DOHH2 (cell line): ENCODE data around the gene RABGAP1L.

Source experiments
- H3F3A ChIP-seq: fragments of 200-600 bp; sonication (generic), shearing (Covaris generic); 2 replicates; pipeline ENCODE4 v1.6.0; 2016; ENCODE audit warnings: antibody characterized with exemption, mild to moderate bottlenecking; ENCODE audit not compliant: control insufficient read depth, insufficient read depth
- H3K27ac ChIP-seq: fragments of 200-600 bp; sonication (generic); 2 replicates; pipeline ENCODE4 v1.5.1; 2014; ENCODE audit warnings: low read depth, mild to moderate bottlenecking, low read length, moderate library complexity
- H3K27me3 ChIP-seq: fragments of 200-600 bp; sonication (generic); 2 replicates; pipeline ENCODE4 v1.6.1; 2014; ENCODE audit warnings: mild to moderate bottlenecking, low read length, mixed read lengths; ENCODE audit not compliant: control insufficient read depth
- H3K36me3 ChIP-seq: fragments of 200-600 bp; sonication (generic); 2 replicates; pipeline ENCODE4 v1.6.1; 2014; ENCODE audit warnings: mild to moderate bottlenecking, low read length, moderate library complexity, mixed read lengths; ENCODE audit not compliant: control insufficient read depth
- H3K4me1 ChIP-seq: fragments of 200-600 bp; sonication (generic); 2 replicates; pipeline ENCODE4 v1.6.1; 2014; ENCODE audit warnings: mild to moderate bottlenecking, low read length, mixed read lengths; ENCODE audit not compliant: control insufficient read depth
- H3K4me2 ChIP-seq: fragments of 200-600 bp; sonication (generic); 2 replicates; pipeline ENCODE4 v1.6.0; 2014; ENCODE audit warnings: mild to moderate bottlenecking, low read length, moderate library complexity
- H3K4me3 ChIP-seq: fragments of 200-600 bp; sonication (generic); 2 replicates; pipeline ENCODE4 v1.5.1; 2014; ENCODE audit warnings: mild to moderate bottlenecking, low read length, mixed read lengths
- H3K79me2 ChIP-seq: fragments of 200-600 bp; sonication (generic); 2 replicates; pipeline ENCODE4 v1.6.1; 2014; ENCODE audit warnings: mild to moderate bottlenecking, low read length, mixed read lengths; ENCODE audit not compliant: control insufficient read depth
- H3K9me2 ChIP-seq: fragments of 200-600 bp; sonication (generic); replicated peaks from 2 replicates; pipeline ENCODE4 v1.6.1; 2014; ENCODE audit warnings: mild to moderate bottlenecking, low read length, mixed read lengths; ENCODE audit not compliant: control insufficient read depth
- H3K9me3 ChIP-seq: fragments of 200-600 bp; sonication (generic); 2 replicates; pipeline ENCODE4 v1.6.1; 2014; ENCODE audit warnings: antibody characterized with exemption, low read length, mixed read lengths; ENCODE audit not compliant: control insufficient read depth, insufficient read depth
- H4K20me1 ChIP-seq: fragments of 200-600 bp; sonication (generic); 2 replicates; pipeline ENCODE4 v1.6.0; 2014; ENCODE audit warnings: low read depth, mild to moderate bottlenecking, antibody characterized with exemption, low read length, moderate library complexity; ENCODE audit not compliant: control insufficient read depth, insufficient read depth
- CTCF ChIP-seq: fragments of 200-600 bp; sonication (generic); IDR thresholded peaks from one replicate; pipeline ENCODE4 v1.5.1; 2014; ENCODE audit warnings: antibody characterized with exemption, mild to moderate bottlenecking, low read depth, low read length; ENCODE audit not compliant: poor library complexity, severe bottlenecking
- EZH2phosphoT487 ChIP-seq: fragments of 200-600 bp; sonication (generic); IDR thresholded peaks from 2 replicates; pipeline ENCODE4 v1.6.1; 2017; ENCODE audit warnings: borderline replicate concordance, mild to moderate bottlenecking, antibody characterized with exemption, low read length, moderate library complexity, mixed read lengths

RABGAP1L gene

GRCh38 chr1:174964261-174964971 lies 805.1 kb downstream of the RABGAP1L start:
- Histone ChIP-seq H3K27ac (peak overlapping the region; percentile 66), H3K4me3 (peak overlapping the region; percentile 57), H4K20me1 (no peaks in the 10 kb centered on the region), H3K4me2 (peak overlapping the region; percentile 63), H3K4me1 (peaks cover 69% of the 10 kb centered on the region), H3K79me2 (no peaks in the 10 kb centered on the region), H3F3A (peaks cover 26% of the 10 kb centered on the region), H3K9me2 (no peaks in the 10 kb centered on the region), H3K36me3 (peaks cover 7% of the 10 kb centered on the region), H3K9me3 (no peaks in the 10 kb centered on the region), H3K27me3 (no peaks in the 10 kb centered on the region)
- TF ChIP-seq EZH2phosphoT487 (no peak), CTCF (no peak)

GRCh38 chr1:174964972-174965361 lies 805.6 kb downstream of the RABGAP1L start:
- Histone ChIP-seq H3K4me1 (peaks cover 75% of the 10 kb centered on the region), H3K27me3 (no peaks in the 10 kb centered on the region), H3K4me2 (peak overlapping the region; percentile 63), H4K20me1 (no peaks in the 10 kb centered on the region), H3F3A (peaks cover 26% of the 10 kb centered on the region), H3K4me3 (peak overlapping the region; percentile 57), H3K36me3 (peaks cover 12% of the 10 kb centered on the region), H3K79me2 (no peaks in the 10 kb centered on the region), H3K27ac (peak overlapping the region; percentile 66), H3K9me3 (no peaks in the 10 kb centered on the region), H3K9me2 (no peaks in the 10 kb centered on the region)
- TF ChIP-seq EZH2phosphoT487 (no peak), CTCF (no peak)

DNA sequence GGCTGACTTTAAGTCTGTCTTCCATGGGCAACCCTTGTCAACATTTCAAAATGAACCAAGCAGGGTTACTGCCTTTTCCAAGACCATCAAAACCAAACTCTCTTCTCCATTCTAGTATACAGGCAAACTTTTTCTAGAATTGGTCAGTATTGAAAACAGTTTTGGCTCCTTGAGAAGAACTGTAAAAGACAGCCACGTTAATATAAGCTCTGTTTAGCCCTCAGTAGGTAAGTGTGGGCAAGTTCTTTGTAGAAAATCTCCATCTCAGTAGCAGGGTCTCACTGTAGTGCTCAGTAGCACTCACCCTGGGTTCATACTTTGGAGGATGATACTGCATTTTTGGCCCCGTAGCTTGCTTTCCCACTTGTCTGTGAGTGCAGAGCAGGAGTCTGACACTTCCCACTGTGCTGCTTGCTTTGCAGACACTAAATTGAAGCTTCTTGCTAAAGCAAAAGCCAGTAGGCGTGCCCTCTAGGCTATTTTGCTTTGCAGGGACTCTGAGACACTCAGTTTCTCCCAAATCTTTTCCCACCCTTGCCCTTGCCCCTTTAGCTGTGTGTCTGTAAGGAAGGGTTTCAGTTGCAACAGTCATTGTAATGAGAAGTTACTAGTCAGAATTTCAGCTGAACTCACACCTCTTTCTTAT lies 806.2 kb downstream of the RABGAP1L start:
- no peak for TF ChIP-seq EZH2phosphoT487
- no peak for TF ChIP-seq CTCF
- Histone ChIP-seq H3K27me3 (no peaks in the 10 kb centered on the region), H3K9me3 (no peaks in the 10 kb centered on the region), H3K4me1 (peaks cover 80% of the 10 kb centered on the region), H3K4me2 (peak overlapping the region; percentile 63), H3K36me3 (peaks cover 17% of the 10 kb centered on the region), H3K79me2 (no peaks in the 10 kb centered on the region), H4K20me1 (no peaks in the 10 kb centered on the region), H3K9me2 (no peaks in the 10 kb centered on the region), H3F3A (peaks cover 26% of the 10 kb centered on the region), H3K4me3 (peak overlapping the region; percentile 57), H3K27ac (peak overlapping the region; percentile 66)
